ENCODE results near the gene SLC43A1.
"Not testable (repeated sequence)": the region's sequence is repeated elsewhere in the genome, so short reads cannot be mapped to it uniquely, and the experiment has no call there.

The SLC43A1 gene

GRCh38 chr11:57460758-57461749 lies 54.4 kb downstream of the SLC43A1 start:
- no peak for DNase-seq (ENCODE audit: low read depth in 2 of 2)

DNA sequence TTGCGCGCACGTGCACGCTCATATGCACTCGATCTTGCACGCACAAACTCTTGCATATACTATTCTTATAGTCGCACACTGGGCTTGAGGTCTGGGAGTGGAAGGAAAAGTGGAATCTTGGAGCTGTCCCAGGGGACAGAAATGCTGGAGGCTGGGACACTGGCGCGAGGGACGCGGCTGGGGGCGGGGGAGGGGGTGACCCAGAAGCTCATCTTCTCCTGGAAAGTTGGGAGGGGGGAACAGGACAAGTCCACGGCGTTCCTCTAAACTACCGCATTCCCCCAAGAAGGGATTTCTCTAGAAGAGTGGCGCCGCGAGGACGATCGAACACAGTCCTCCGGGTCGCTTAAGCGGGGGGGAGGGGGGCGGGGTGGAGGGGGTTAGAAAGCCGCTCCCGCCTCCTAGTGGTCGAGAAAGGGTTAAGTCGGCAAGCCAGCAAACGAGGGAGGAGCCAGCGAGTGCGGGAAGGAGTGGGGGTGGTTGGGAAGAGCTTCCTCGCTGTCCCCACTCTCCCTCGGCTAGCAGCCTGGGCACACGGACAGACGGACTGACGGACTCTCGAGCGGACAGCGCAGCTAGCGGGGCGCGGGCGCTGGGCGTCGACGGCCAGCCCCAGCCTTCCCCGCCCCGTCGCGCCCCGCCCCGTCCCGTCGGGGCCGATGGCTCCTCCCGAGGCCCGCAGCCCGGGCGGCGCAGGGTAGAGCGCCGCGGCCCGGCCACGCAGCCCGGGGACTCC lies 55.3 kb downstream of the SLC43A1 start, which contains the start of gene RTN4RL2:
TSS of gene RTN4RL2 (plus strand) at position 507 of the 736 bp plus-strand sequence. CDS start 338 bp downstream, outside the sequence.
- DNase-seq (ENCODE audit: low read depth in 2 of 2) = no peak

DNA sequence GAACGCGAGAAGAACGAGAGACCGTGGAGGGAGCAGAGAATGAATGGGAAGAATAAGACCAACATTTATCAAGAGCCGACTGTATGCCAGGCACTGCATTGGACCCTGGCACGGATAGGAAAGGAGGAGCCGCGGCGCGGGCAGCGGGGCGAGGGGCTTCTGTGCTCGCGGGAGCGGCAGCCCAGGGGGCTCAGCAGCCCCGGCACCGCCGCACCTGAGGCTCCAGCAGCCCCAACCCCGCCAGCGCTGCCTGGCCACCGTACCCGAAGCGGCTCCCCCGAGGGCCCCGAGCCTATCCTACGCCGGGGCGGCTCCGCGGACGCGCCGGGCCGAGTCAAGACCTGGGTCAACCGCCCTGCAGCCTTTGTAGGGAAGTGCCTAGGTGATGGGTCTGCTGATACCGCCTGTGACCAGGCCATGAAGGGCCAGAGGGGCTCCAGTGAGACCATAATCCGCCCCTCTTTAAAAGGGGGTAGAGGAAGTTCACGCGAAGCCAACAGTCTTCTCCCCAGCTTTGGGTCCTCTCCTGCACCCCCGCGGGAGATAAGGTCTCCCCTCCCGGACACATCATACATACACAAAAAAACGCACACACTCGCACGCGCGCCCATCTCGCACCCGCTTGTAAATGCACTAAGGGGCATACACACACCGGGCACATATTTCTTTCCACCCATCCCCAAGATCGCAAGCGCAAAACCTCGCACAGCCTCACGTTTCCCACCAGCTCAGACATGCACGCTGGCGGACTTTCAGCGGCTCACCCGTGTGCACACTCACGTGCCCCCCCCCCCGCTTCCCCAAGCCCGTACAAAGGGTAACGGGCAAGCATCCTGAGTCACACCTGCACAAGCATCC lies 56.1 kb downstream of the SLC43A1 start:
- DNase-seq (ENCODE audit: low read depth in 2 of 2) = no peak

DNA sequence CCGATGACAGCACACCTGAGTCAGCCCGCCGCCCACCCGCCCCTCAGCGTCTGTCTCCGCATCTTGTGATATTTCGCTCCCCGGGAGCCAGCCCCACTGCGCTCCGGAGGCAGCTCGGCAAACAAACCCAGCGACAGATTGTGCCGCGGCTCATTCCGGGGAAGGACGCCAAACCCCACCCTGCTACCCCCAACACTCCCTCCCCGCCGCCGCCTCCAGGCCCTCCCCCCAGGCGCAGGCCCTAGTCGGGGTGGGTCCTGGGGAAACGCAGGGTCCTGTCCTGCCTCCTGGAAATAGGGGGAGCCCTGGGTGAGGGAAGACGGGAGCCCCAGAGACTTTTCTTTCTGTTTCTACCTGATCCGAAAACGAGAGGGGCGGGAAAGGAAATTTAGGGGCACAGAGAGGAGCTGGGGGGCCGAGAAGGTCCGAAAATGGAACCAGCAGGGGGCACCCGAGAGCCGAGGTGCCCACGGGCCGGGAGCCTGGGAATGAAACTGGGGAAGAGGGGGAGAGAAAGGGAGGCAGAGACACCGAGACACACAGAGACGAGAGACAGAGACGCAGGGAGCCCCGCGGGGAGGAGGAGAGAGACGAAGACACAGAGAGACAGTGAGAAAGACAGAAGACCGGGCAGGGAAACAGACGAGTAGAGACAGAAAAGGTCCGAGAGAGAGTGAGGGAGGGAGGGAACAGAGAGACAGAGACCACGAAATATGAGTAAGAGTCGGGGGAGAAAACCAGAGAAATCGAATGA lies 56.9 kb downstream of the SLC43A1 start:
- no peak for DNase-seq (ENCODE audit: low read depth in 2 of 2)

DNA sequence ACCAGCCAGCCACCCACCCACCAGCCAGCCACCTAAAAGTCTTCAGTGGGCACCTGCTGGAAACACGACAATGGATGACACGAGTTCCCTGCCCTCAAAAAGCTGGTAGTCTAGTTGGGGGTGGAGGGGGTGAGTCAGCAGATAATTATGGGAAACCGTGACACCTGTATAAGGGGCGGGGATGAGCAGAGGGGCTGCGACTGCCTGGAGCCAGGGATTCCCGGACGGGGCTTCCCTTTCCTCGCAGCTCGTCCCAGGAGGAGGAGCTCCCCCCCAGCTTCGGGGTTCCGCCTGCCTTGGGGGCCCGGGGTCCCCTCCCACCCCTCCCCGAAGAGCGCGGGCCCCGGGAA lies 57.5 kb downstream of the SLC43A1 start:
- no peak for DNase-seq (ENCODE audit: low read depth in 2 of 2)

DNA sequence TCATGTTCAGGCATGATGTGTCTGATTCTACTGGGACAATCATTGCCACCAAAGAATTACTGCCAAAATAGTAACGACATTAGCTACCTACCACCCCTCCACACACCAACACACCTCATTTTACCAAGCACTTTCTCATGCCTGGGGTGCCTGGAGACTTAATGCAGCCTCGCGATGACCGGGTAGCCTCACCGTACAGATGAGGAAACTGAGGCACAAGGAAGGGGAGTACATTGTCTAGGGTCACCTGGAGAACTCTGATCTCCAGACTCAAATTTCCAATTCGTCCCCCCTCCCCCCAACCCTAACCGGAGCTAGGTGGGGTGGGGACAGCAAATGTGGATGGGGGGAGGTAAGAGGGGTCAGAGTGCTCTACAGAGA lies 57.9 kb downstream of the SLC43A1 start:
- DNase-seq (ENCODE audit: low read depth in 2 of 2) = no peak

DNA sequence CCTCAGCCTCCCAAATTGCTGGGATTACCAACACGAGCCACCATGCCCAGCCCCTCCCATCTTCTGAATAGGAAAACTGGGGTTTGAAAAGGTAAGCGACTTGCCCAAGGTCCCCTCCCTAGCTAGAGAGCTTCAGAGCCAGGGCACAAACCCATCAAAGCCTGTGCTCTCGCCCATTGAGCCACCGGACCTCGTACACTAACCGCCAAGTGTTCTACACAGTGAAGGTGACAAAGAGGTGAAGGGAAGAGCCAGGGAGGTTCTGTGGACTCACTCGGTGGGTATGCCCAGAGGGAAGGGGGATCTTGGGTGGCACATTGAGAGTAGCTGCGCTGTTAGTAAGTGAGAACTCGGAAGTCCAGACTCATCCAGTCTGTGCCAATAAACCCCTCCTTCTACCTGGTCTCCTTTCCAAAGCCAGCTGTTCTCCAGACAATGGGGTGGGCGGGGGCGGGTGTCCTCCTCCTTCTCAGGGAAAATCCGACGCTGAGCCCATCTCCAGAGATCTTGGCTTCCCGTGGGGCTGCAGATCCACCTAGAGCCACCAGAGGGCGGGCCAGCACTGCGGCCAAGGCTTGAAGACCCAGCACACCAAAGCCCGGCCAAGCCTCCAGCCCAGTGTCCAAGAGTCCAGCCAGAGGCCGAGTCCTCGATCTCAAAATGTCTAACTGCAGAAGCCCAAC lies 58.4 kb downstream of the SLC43A1 start:
- DNase-seq (ENCODE audit: low read depth in 2 of 2) = peak; percentile 42 to 52

DNA sequence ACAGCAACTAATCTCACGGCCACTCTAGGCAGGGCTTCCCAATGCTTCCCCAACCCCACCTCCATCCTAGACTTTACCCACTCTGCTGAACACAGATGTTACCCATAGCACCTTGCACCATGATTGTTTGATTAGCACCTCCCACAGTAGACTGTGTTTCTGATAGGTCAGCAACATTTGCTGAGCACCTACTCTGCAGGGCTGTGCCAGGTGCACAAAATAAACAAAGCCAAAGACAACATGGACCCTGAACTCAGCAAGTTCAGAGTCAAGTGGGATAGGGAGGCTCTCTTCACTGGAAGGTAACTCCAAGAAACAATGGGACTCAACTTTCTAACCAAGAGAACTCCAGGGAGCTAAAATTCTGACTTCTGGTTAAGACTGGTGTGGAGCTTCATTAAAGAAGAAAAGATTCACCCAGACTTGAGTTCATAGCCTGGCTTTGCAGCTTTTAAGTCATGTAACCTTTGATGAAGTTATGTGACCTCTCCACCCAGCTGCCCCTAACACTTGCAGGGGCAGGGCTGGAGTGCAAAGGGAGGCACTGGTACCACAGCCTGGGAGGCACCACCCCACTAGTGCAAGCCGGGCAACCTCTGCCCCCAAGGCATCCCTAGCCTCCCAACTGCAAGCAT lies 61.8 kb downstream of the SLC43A1 start:
- no peak for DNase-seq (ENCODE audit: low read depth in 2 of 2)

DNA sequence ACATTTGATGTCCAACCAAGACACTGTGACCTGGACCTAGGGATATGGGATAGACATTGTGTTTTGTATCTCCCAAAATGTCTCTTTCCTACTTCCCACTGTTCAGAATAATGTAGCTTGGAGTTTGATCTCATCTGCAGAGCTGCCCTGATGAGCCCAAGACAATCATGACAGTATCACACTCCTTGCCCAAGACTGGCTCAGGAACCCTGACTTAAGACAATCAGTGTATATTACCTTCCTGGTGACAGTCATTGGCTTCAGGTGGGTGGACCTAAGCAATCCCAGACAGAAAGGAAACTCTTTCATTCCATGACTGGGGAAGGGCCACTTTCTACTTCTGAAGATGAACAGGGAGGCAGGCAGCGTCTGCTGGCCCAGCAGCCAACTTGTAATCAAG lies 69.4 kb downstream of the SLC43A1 start:
- DNase-seq (ENCODE audit: low read depth in 2 of 2) = no peak

DNA sequence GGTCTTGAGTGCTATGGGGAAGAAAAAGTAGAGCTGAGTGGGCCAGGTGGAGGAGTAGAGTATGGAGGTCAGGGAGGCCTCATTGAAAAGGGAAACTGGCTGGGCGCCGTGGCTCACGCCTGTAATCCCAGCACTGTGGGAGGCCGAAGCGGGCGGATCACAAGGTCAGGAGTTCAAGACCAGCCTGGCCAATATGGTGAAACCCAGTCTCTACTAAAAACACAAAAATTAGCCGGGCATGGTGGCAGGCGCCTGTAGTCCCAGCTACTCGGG lies 70.4 kb downstream of the SLC43A1 start:
- not testable (repeated sequence) for DNase-seq (ENCODE audit: low read depth in 2 of 2)

GRCh38 chr11:57444362-57445121 lies 71.0 kb downstream of the SLC43A1 start:
- no peak for DNase-seq (ENCODE audit: low read depth in 2 of 2)

DNA sequence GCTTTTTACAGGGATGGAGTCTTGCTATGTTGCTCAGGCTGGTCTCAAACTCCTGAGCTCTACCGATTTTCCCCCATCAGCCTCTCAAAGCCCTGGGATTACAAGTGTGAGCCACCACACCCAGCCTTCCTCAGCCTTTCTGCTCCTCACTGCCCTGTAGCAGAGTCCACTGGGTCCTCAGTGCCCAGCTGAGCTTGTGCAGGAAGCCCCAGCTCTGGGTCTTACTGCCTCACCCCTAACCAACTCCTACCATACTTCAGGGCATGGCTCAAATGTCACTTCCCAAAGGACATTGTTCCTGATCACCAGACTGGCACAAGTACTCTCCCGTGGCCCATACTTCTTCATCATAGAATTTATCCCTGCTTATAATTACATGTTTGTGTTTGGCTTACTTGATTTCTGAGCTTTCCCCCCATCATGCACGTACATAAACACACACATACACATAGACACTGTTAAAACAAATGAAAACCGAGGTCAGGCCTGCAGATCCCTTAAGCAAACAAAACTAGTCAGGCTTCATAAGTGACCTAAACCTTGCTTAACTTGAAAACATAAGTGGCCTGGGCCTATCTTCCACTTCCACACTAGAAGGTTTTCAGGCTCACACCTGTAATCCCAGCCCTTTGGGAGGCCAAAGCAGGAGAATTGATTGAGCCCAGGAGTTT lies 74.6 kb downstream of the SLC43A1 start:
- DNase-seq (ENCODE audit: low read depth in 2 of 2) = no peak

- no peak for DNase-seq (ENCODE audit: low read depth in 2 of 2)
Observed at GRCh38 chr11:57439786-57440185, 75.7 kb downstream of the SLC43A1 start.

- no peak for DNase-seq (ENCODE audit: low read depth in 2 of 2)
Observed at GRCh38 chr11:57438345-57439285, 76.9 kb downstream of the SLC43A1 start.

- no peak for DNase-seq (ENCODE audit: low read depth in 2 of 2)
Observed at GRCh38 chr11:57436031-57436430, 79.5 kb downstream of the SLC43A1 start.

DNA sequence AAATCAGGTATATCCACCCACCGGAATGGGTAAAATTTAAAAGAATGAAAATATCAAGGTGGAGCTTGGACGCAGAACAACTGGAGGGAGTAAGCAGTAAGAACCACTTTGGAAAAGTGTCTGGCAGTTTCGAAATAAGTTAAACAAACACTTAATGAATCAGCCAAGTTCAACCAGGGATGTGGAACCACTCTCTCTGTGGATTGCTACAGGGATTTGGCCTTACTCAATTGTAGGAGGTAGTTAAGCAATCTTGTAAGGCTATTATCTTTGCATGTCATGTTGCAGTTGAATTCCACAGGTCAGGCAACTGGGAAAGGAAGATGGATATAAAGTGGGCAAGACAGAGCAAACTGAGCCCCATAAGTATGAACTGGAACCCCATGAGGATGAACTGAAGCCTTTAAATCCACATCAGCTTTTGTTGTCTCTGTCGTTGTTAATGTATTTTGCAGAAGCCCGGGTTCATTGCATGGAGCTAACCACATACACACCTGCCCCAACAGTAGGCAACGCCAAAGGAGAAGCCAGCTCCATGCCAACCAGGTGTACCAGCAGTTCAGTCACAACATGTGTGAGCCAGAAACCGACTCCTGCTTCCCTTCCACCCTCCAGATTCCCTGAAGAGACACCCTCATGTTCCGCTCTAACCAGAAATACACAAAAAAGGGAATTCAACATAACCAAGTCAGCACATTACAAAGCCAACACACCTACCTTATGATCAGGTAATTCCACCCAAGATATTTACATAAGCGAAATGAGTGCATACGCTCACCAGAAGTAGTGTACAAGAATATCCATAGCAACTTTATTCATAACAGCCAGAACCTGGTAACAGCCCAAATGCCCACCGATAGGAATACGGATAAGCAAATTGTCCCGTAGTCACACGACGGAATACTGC lies 80.6 kb downstream of the SLC43A1 start:
- DNase-seq (ENCODE audit: low read depth in 2 of 2) = no peak

Data from stimulated activated CD8-positive, alpha-beta memory T cell treated with anti-CD3 and anti-CD28 coated beads, Interleukin-2, amount 100 ng/mL, for 1 hour (primary cell).